Stimulated activated naive CD8-positive, alpha-beta T cell treated with anti-CD3 and anti-CD28 coated beads, Interleukin-15, Interleukin-2, amounts not matched to agents 100 ng/mL and 50 ng/mL, for 24 hours (primary cell): ENCODE data around the gene POTEF.
"Not testable (repeated sequence)": the region's sequence is repeated elsewhere in the genome, so short reads cannot be mapped to it uniquely, and the experiment has no call there.

Experiments used
- H3K27ac Mint-ChIP-seq: one replicate; pipeline ENCODE4 v1.8.0; 2021; ENCODE audit warnings: mild to moderate bottlenecking, mixed read lengths
- H3K27me3 Mint-ChIP-seq: one replicate; pipeline ENCODE4 v1.8.0; 2021; ENCODE audit warnings: mixed read lengths
- H3K36me3 Mint-ChIP-seq: one replicate; pipeline ENCODE4 v1.8.0; 2021; ENCODE audit warnings: low read depth, mixed read lengths
- H3K4me1 Mint-ChIP-seq: one replicate; pipeline ENCODE4 v1.8.0; 2021; ENCODE audit warnings: low read depth, mixed read lengths
- H3K4me3 Mint-ChIP-seq: one replicate; pipeline ENCODE4 v1.8.0; 2021; ENCODE audit warnings: mild to moderate bottlenecking, mixed read lengths
- H3K9me3 Mint-ChIP-seq: one replicate; pipeline ENCODE4 v1.8.0; 2021; ENCODE audit warnings: mixed read lengths

The POTEF gene

GRCh38 chr2:130155956-130156623, 27.1 kb upstream of the POTEF start:
- Mint-ChIP-seq H3K36me3 (peaks cover 28% of the 10 kb centered on the region), H3K4me1 (peaks cover 15% of the 10 kb centered on the region)
- H3K4me3 Mint-ChIP-seq, H3K27me3 Mint-ChIP-seq, H3K27ac Mint-ChIP-seq, H3K9me3 Mint-ChIP-seq: not testable (repeated sequence)

GRCh38 chr2:130154773-130155765, 26.0 kb upstream of the POTEF start:
- Mint-ChIP-seq H3K27me3 (no peaks in the 10 kb centered on the region), H3K36me3 (peaks cover 29% of the 10 kb centered on the region), H3K9me3 (no peaks in the 10 kb centered on the region), H3K27ac (peak overlapping the region; percentile 49), H3K4me3 (no peak overlapping the region), H3K4me1 (peaks cover 15% of the 10 kb centered on the region)

- H3K27me3 Mint-ChIP-seq, H3K9me3 Mint-ChIP-seq, H3K4me3 Mint-ChIP-seq, H3K27ac Mint-ChIP-seq: not testable (repeated sequence)
- Mint-ChIP-seq H3K4me1 (peaks cover 15% of the 10 kb centered on the region), H3K36me3 (peaks cover 22% of the 10 kb centered on the region)
Observed at GRCh38 chr2:130154423-130154770, 25.4 kb upstream of the POTEF start.

GRCh38 chr2:130153721-130154422, 24.9 kb upstream of the POTEF start:
- H3K27ac Mint-ChIP-seq, H3K27me3 Mint-ChIP-seq, H3K4me3 Mint-ChIP-seq, H3K9me3 Mint-ChIP-seq: not testable (repeated sequence)
- peaks cover 22% of the 10 kb centered on the region for H3K36me3 Mint-ChIP-seq
- peaks cover 14% of the 10 kb centered on the region for H3K4me1 Mint-ChIP-seq

GRCh38 chr2:130152816-130153595, 24.0 kb upstream of the POTEF start:
- Mint-ChIP-seq H3K4me1 (peaks cover 8% of the 10 kb centered on the region), H3K27ac (no peak overlapping the region), H3K36me3 (peaks cover 16% of the 10 kb centered on the region), H3K27me3 (no peaks in the 10 kb centered on the region), H3K4me3 (no peak overlapping the region), H3K9me3 (no peaks in the 10 kb centered on the region)

- peaks cover 15% of the 10 kb centered on the region for H3K36me3 Mint-ChIP-seq
- H3K27me3 Mint-ChIP-seq, H3K27ac Mint-ChIP-seq, H3K4me3 Mint-ChIP-seq, H3K4me1 Mint-ChIP-seq, H3K9me3 Mint-ChIP-seq: not testable (repeated sequence)
Observed at GRCh38 chr2:130152136-130152815, 23.3 kb upstream of the POTEF start.

GRCh38 chr2:130151145-130151512, 22.1 kb upstream of the POTEF start:
- H3K4me1 Mint-ChIP-seq, H3K27ac Mint-ChIP-seq, H3K9me3 Mint-ChIP-seq, H3K4me3 Mint-ChIP-seq, H3K27me3 Mint-ChIP-seq: not testable (repeated sequence)
- peaks cover 11% of the 10 kb centered on the region for H3K36me3 Mint-ChIP-seq

GRCh38 chr2:130150181-130151144, 21.4 kb upstream of the POTEF start:
- Mint-ChIP-seq H3K27ac (no peak overlapping the region), H3K4me3 (no peak overlapping the region)

GRCh38 chr2:130148515-130148914, 19.5 kb upstream of the POTEF start:
- H3K9me3 Mint-ChIP-seq: not testable (repeated sequence)

More at GRCh38 chr2:130150181-130151144, 21.4 kb upstream of the POTEF start:
- H3K36me3 Mint-ChIP-seq: peaks cover 11% of the 10 kb centered on the region
- peaks cover 5% of the 10 kb centered on the region for H3K27me3 Mint-ChIP-seq
- peaks cover 3% of the 10 kb centered on the region for H3K4me1 Mint-ChIP-seq
- H3K9me3 Mint-ChIP-seq: no peaks in the 10 kb centered on the region

GRCh38 chr2:130145006-130145414, 16.0 kb upstream of the POTEF start, which contains the start of gene CCDC74B:
Gene CCDC74B (minus strand): TSS chr2:130145112. CDS start chr2:130144996, 116 bp downstream.
- peaks cover 12% of the 10 kb centered on the region for H3K27me3 Mint-ChIP-seq
- not testable (repeated sequence) for H3K9me3 Mint-ChIP-seq, H3K27ac Mint-ChIP-seq, H3K36me3 Mint-ChIP-seq
- peak within 1 kb of the TSS; percentile 72 for H3K4me3 Mint-ChIP-seq
- H3K4me1 Mint-ChIP-seq: peaks cover 15% of the 10 kb centered on the region

More at GRCh38 chr2:130148515-130148914, 19.5 kb upstream of the POTEF start:
- Mint-ChIP-seq H3K36me3 (peaks cover 11% of the 10 kb centered on the region), H3K4me1 (peaks cover 11% of the 10 kb centered on the region)
- not testable (repeated sequence) for H3K27ac Mint-ChIP-seq, H3K4me3 Mint-ChIP-seq, H3K27me3 Mint-ChIP-seq

GRCh38 chr2:130143266-130144039, 14.4 kb upstream of the POTEF start:
- H3K36me3 Mint-ChIP-seq, H3K9me3 Mint-ChIP-seq, H3K27ac Mint-ChIP-seq: not testable (repeated sequence)
- Mint-ChIP-seq H3K4me1 (peaks cover 12% of the 10 kb centered on the region), H3K27me3 (peaks cover 12% of the 10 kb centered on the region), H3K4me3 (peak overlapping the region; percentile 72)

- Mint-ChIP-seq H3K4me1 (peaks cover 12% of the 10 kb centered on the region), H3K27me3 (peaks cover 12% of the 10 kb centered on the region)
- not testable (repeated sequence) for H3K4me3 Mint-ChIP-seq, H3K36me3 Mint-ChIP-seq, H3K9me3 Mint-ChIP-seq, H3K27ac Mint-ChIP-seq
Observed at GRCh38 chr2:130142396-130143265, 13.6 kb upstream of the POTEF start.
